Stimulated activated CD4-positive, alpha-beta T cell treated with anti-CD3 and anti-CD28 coated beads, TNF-alpha, amount 100 ng/mL, for 1 hour (primary cell): Measurements from ENCODE around the gene ARID1A.
"Not testable (repeated sequence)": the region's sequence is repeated elsewhere in the genome, so short reads cannot be mapped to it uniquely, and the experiment has no call there.

Source experiments
- DNase-seq, 3 donors: peaks; one replicate each; pipeline ENCODE4 v3.0.0-alpha.2; 2020; ENCODE audit warnings: low read depth in 3 of 3, low spot score in 1 of 3

Gene ARID1A

DNA sequence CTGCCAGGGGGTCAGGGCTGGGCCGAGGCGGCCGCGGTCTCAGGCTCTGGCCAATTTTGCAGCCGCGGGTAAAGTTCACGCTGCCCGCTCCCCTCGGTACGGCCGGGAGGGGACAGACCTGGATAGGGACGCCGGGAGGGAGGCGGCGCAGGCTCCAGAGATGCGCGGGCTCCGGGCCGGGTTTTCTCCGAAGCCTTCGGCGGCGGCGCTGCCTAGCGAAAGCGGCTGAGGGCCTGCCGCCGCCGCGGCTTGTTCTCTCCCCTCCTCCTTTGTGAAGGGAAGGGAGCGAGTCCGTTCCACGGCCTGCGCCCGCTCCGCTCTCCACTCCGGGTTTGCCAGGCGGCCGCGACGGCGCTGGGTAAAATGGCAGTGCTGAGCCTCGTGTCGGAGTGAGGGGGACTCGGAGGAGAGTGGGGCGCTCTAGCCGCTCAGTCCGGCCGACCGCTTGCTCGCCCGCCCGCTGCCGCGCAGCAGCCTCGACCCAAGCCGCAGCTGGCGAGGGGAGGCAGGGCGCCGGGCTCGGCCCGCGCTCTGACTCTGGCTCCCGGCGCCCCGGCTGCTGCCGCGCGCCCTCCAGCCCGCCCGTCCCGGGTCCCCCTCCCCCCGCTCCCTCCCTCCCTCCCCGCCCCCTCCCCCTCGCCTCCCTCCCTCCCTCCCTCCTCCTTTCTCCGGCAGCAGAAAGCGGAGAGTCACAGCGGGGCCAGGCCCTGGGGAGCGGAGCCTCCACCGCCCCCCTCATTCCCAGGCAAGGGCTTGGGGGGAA, at the start of gene ARID1A:
Gene ARID1A (plus strand): TSS at position 660 of the 763 bp plus-strand sequence. CDS start 389 bp downstream, outside the sequence.
- DNase-seq, result peak; percentile 86 to 92 (median 91)

DNA sequence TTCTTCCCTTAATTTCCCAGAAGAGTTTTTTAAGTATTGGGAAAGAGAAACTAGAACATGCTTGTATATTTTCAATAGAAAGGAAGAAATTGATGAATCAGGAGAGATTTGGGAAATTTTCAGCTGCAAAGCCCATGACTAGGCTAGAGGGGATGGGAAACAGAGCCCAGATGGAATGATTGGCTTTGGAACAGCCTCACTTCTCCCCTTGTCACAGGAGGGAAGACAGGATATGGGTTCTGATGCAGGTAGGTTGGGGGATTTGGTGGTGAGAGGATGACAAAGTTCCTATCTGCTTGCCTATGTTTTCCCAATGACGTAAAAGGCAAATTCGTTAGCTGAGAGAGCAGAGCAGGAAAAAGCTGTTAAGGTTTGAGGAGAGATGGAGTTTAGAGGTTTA, 31.0 kb upstream of the ARID1A start:
- DNase-seq, result no peak

DNA sequence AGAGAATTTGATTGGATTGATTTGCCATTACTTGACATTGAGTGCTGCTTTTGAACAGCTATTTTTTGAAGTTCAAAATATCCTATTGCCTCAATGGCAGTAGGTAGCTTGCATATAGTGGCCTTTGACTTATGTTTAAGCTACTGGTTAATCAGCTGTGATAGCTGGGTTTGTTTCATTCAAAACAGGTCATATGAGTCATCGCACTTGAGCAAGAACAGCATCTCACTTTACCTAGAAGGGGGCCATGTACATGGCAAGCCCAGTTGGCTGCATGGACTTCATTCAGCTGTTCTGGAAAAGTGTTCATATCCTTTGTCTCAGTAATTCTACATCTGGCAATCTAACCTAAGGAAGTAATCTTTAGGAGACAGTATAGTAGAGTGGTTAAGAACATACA, 29.0 kb upstream of the ARID1A start:
- DNase-seq, result no peak

DNA sequence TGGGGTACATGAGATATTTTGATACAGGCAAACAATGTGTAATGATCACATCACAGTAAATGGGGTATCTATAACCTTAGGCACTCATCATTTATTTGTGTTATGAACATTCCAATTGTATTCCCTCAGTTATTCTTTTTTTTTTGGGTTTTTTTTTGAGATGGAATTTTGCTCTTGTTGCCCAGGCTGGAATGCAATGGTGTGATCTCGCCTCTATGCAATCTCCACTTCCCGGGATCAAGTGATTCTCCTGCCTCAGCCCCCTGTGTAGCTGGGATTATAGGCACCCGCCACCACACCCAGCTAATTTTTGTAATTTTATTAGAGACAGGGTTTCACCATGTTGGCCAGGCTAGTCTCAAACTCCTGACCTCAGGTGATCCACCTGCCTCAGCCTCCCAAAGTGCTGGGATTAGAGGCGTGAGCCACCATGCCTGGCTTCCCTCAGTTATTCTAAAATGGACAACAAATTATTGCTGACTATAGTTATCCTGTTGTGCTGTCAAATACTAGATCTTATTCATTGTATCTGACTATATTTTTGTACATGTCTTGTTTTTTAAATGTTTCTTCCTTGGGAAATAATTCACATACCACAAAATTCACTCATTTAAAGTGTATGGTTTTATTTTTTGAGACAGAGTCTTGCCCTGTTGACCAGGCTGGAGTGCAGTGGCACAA, 27.6 kb upstream of the ARID1A start:
- DNase-seq, result not testable (repeated sequence)

DNA sequence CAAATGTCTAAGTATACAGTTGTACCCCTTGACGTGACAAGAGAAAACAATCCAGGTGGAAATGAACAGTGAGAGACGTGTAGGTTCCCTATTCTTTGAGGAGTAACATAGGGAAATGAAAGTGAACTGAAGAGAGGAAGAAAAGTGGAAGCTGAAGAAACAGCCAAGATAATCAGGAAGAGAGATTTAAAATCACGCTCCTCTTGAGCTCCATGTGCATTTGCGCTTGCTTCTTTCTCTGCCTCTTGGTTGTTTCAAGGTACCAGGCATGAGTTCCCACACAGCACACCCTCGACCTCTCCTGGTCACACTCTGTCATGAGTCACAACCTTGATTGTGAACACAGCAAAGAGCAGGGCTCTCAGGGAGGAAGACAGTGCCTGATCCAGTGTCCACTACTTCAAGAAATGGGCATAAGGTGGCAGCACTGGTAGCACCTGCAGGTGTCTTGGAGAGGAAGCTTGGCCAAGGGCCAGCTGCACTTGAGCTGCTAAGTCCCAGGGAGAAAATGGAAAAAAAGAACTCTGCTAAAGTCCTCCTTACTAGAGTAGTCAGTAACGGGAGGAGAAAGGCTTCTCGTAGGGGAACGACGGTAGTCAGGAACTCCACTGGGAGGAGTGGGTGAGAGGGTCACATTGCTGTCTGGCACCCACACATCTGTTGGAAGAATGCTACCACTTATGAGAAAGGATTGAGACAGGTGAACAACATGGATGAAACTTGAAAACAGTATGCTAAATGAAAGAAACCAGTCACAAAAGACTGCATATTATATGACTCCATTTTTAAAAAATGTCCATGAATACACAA, 18.3 kb upstream of the ARID1A start:
- peak in 1 of 3 donors; percentile 7 for DNase-seq

DNA sequence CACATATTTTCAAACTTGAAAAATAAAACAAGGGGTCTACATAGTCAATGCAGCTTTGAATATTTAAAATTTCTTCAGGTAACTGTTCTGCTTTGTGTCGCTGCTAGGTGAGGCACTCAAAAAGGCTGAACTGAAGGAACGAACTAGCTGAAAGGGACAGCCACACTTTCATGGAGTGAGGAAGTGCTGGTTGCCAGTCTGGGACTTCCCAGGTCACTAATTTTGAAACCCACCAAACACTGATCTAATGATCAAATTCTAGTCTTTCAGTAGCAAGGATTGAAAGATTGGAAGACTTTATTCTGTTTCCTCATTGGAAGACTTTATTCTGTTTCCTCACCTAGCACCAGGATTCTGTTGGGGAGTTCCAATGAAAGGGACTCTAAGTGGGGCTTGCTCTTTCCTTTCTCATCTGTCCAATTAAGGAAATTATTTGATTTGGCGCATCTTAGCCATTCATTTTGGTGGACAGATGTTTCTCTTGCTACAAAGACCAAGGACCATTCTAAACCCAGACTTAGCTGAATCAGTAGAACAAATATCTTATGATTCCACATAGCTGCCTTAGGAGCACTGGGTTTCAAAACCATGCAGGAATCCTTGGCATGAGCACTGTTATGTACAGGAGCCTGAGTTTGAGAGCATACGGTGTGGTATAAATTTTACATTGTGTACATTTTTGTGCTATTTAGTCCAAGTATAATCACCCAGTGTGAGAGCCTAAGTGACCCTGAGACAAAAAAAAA, 10.9 kb upstream of the ARID1A start:
- no peak for DNase-seq

DNA sequence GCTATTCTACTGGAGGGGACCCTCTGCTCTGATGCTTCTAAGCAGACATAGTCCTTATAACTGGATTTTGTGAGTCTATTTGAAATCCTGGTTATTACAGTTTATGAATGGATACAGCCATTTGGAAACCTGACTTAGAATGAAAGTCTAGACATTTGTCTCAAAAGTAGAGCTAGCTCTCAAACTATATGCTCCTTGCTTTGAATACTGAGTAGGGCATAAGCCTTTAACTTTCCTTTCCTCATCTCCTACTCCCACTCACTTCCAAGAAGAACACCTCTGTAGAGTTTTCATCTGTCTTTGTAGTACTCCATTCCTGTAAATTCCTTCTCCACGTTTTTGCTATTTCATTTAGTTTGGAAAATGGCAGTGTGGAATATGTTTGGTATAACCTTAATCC, 9.0 kb upstream of the ARID1A start:
- DNase-seq, result no peak

DNA sequence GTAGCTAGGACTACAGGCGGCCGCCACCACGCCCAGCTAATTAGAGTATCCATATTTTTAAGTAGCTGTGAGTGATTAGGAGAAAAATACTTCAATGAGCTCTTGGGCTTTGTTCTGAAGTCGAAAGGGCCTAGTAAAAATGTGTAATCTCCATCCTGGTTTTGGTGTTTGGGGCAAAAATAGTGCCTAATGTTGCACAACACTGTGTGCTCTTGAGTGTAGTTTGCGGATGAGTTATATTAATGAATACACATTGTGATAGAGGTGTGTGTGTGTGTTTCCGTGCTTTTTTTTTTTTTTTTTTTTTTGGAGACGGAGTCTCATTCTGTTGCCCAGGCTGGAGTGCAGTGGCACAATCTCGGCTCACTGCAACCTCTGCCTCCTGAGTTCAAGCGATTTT, 6.3 kb upstream of the ARID1A start:
- no peak for DNase-seq

DNA sequence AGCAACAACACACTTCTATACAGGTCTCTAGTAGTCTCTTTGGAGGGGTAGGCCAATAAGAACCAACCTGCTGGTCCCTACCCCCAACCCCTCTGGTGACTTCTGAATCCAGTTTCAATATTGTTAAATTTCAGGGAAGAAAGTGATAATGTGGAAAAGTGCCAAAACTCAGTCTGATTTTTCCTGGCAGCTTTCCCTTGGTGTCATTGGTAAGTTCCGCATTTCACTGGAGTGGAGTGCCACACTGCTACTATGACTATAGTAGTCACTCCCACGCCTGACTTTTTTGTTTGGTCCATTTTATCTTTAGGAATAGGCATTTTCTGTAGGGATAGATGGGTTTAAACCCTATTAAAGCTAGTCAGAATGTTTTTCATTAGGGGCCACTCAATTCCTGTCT, 5.7 kb upstream of the ARID1A start:
- DNase-seq, result no peak

DNA sequence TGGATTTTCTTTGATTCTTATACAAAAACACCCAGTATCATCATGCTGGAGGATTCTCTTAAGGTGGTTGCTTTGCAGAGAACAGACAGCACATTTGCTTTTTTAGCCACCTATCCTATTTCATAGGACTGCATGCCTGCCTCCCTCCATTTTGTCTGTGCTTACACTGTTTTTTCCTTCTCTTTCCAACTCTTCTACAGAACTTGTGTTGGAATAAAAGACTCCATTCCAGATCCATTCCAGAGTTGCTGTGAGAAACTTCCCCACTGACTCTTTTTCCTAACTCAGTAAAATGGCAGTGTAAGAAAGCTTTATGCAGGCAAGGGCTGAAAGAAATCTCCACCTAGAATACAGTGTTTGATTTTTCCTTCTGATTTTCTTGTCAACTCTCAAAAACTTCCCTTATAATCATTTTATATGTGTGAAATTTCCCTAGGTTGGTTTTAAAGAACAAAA, 5.2 kb upstream of the ARID1A start:
- DNase-seq, result no peak

DNA sequence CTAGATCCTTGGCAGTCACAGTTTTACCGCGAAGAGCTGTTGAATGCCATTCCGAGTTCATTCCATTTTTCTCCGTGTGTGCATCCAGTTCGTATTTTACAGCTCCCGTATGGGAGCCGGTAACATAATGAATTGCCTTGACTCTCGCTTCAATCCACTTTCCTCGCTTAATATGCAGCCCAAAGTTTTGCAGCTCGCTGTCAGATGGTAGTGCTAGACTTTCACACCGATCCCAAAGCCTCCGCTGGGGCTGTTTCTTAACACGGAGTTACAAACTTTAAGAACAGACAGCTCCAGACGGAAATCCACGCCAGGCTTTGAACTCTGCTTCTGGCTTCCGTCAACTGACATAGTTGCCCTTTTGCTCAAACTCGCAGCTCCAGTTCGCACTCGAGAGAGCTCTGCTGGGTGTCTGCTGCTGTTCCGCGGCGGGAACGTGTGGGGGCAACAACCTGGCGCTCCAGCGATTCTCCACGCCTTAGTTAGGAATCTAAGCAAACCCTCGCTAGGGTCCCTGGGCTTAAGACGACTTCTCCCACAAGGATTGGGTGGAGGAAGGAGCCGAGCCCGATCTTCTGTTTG, 3.5 kb upstream of the ARID1A start:
- DNase-seq, result peak in 2 of 3 donors; percentile 53 to 54

DNA sequence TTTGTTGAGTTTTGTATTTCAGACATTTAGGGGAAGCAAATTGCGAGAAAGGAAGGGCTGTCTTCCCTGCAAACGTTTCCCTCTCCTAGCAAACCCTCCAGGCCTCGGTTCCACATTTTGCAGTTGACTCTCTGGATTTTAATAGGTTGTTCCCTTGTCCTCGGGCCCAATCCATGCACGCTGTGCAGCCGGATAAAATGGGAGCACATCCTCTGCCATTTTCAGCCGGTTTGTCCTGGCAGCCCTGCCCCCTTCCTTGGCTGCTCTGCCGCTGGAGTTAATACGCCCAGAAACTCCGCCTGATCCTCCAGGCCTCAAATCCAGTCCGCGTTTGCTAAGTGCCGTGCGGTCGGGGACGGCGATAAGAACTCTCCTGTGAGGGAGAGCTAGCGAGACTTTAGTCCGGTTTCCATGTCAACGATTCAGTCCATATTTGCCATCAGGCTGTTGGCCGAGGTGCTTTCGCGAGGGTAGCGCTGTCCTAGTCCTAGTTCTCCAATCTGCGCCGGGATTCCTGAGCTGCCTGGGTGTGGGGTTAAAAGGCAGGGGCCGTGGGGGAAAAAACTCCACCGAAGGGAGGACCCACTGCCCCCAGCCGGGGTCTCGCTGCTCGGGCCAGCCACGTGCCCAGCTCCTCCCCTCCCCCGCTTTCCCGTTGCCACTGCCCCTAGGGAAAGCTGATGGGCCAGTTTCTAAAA, 2.9 kb upstream of the ARID1A start:
- DNase-seq, result peak; percentile 60 to 71 (median 64)

DNA sequence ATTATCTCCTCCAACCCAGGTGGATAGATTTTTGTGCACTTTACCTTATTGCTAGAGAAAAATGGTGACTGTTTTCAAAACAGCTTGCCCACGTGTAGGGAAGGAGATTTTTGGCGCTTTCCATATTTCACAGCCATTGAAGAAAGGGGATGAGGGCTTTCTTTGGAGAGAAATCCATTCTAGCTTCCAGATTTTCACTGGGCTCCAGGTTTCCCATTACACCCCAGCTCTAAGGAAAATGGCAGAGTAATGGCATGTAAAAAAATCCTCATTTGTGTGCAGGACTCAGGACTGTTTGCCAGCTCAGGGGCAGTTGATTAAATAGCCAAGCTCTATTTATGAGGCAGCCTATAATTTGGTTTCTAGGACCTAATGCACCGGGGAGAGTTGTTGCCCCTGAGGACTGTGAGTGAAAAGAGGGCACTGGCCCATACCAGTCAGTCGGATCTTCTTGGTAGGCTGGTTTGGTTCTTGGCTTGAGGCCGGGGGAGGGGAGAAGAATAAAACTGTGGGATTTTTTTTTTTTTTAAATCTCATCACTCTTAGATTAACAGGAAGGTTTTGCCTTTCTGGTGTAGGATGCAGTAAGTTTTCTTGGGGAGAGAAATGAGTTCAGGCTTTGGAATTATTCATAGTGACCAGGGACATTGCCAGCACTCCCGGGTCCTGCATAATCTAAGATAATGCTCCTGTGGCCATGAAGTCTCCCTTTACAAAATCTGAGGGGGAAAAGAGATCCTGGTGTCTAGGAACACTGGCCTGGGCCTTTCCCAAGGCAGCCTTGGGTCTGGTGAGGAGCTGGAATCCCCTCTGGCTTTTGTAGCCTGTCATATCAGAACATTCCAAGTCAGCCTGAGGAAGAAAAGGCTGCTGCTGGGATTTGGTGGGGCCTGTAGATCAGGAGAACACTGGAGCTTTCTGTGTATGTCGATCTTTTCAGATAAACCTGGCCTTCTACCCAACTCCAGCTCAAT, 1.9 kb upstream of the ARID1A start:
- DNase-seq, result no peak

DNA sequence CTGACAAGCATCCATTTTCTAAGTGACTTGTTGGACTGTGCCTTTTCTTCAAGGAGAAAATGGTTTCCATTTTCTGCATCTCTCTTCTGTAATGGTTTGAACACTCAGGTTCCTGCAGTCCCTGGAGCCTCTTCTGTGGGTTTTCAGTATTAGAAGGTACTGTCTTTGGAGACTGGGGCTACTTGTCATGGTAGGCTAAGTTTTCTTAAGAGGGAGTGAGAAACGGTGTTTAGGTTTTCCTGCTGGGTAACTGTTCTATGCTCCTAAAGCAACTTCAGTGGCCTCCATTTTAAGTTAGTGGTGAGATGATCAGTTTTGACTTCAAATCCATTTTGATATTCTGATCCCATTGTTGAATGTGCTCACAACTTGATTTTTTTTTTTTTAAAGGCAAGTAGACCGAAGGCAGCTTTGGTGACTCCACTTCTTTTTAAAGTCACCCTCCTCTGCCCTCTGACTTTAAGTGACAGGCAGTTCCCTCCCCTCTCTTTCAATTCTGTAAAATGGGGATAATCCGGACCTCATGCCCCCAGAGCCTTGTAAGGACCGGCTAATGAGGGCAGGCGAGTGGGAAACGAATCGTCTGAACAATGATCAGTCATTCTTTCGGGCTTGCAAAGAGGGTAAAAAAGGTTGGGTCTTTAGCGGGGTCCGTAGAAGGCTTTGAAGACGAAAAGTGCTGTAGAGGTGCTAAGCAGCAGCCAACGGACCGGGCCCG, 1.0 kb upstream of the ARID1A start:
- no peak for DNase-seq

DNA sequence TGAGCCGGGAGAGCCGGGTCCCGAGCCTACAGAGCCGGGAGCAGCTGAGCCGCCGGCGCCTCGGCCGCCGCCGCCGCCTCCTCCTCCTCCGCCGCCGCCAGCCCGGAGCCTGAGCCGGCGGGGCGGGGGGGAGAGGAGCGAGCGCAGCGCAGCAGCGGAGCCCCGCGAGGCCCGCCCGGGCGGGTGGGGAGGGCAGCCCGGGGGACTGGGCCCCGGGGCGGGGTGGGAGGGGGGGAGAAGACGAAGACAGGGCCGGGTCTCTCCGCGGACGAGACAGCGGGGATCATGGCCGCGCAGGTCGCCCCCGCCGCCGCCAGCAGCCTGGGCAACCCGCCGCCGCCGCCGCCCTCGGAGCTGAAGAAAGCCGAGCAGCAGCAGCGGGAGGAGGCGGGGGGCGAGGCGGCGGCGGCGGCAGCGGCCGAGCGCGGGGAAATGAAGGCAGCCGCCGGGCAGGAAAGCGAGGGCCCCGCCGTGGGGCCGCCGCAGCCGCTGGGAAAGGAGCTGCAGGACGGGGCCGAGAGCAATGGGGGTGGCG, 371 bp downstream of the ARID1A start:
- peak in 1 of 3 donors; percentile 27 for DNase-seq

DNA sequence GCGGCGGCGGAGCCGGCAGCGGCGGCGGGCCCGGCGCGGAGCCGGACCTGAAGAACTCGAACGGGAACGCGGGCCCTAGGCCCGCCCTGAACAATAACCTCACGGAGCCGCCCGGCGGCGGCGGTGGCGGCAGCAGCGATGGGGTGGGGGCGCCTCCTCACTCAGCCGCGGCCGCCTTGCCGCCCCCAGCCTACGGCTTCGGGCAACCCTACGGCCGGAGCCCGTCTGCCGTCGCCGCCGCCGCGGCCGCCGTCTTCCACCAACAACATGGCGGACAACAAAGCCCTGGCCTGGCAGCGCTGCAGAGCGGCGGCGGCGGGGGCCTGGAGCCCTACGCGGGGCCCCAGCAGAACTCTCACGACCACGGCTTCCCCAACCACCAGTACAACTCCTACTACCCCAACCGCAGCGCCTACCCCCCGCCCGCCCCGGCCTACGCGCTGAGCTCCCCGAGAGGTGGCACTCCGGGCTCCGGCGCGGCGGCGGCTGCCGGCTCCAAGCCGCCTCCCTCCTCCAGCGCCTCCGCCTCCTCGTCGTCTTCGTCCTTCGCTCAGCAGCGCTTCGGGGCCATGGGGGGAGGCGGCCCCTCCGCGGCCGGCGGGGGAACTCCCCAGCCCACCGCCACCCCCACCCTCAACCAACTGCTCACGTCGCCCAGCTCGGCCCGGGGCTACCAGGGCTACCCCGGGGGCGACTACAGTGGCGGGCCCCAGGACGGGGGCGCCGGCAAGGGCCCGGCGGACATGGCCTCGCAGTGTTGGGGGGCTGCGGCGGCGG, 1.0 kb downstream of the ARID1A start:
- DNase-seq, result peak in 2 of 3 donors; percentile 50 to 65

DNA sequence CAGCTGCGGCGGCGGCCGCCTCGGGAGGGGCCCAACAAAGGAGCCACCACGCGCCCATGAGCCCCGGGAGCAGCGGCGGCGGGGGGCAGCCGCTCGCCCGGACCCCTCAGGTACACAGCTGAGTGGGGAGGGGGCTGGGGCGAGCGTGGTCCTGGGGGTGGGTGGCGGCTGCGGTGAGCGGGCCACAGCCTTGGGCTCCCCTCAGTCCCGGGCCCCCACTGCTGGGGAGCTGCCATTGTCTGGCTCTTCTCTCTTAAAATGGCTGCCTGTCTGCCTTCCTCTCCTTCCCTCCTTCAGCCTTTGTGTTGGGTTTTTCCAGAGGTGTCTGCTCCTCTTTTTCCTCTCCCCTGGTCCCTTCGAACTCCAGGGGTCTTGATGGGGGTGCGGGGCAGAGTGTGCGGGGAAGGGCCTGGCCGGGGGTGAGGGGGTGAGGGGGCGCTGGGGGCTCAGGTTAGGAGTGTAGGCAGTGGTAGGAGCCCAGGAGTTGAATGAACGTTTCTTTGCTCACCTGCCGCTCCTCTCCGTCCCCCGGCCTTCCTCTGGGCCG, 1.7 kb downstream of the ARID1A start:
- DNase-seq, result peak in 1 of 3 donors; percentile 12
